ENCODE results near the gene SAT2. TPM values are rescaled to one million over a fixed set of nuclear protein-coding genes. Genes with fewer than 3 reads are reported as not detected.

SAT2 gene
- total RNA-seq, 4 donors from 2014 or later, result 38.4 to 79.4 (median 60.4) TPM

GRCh38 chr17:7623661-7624060, 4.0 kb downstream of the SAT2 start:
- Histone ChIP-seq H3K27me3 (no peaks in the 10 kb centered on the region), H3K36me3 (peaks cover 0 to 9% of the 10 kb centered on the region in 2 donors), H3K4me3 (no peak overlapping the region), H3K4me1 (peaks cover 8% of the 10 kb centered on the region in 2 donors), H3K27ac (no peak overlapping the region), H3K9me3 (no peaks in the 10 kb centered on the region)
- intact Hi-C loops (cut with DNase I; ENCODE audit: low total_unique reads), result no loop called here
- TF ChIP-seq, protein P1, sequence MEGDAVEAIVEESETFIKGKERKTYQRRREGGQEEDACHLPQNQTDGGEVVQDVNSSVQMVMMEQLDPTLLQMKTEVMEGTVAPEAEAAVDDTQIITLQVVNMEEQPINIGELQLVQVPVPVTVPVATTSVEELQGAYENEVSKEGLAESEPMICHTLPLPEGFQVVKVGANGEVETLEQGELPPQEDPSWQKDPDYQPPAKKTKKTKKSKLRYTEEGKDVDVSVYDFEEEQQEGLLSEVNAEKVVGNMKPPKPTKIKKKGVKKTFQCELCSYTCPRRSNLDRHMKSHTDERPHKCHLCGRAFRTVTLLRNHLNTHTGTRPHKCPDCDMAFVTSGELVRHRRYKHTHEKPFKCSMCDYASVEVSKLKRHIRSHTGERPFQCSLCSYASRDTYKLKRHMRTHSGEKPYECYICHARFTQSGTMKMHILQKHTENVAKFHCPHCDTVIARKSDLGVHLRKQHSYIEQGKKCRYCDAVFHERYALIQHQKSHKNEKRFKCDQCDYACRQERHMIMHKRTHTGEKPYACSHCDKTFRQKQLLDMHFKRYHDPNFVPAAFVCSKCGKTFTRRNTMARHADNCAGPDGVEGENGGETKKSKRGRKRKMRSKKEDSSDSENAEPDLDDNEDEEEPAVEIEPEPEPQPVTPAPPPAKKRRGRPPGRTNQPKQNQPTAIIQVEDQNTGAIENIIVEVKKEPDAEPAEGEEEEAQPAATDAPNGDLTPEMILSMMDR (IDR thresholded peaks at IDR 0.05 in 4 of 5, conservative IDR thresholded peaks at IDR 0.05 in 1 of 5), result no peak
- no peak for TF ChIP-seq POLR2A (IDR thresholded peaks at IDR 0.05)
- ATAC-seq, result no peak
- in situ Hi-C loops (cut with MboI; ENCODE audit: low sequenced_read_pairs in 4 of 4), result no loop called here
- no peak for DNase-seq

DNA sequence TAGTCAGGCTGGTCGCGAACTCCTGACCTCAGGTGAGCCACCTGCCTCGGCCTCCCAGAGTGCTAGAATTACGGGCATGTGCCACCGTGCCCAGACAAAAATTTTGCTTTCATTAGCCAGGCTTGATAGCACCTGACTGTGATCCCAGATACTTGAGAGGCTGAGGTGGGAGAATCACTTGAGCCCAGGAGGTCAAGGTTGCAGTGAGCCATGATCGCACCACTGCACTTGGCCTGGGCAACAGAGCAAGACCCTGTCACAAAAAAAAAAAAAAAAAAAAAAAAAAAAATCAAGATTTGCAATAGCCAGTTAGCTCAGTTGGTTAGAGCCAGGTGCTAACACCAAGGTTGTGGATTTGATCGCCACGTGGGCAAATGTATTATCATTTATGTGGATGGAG, 6.8 kb downstream of the SAT2 start:
- no peak for ATAC-seq
- intact Hi-C loops (cut with DNase I; ENCODE audit: low total_unique reads), result no loop called here
- in situ Hi-C loops (cut with MboI; ENCODE audit: low sequenced_read_pairs in 4 of 4), result no loop called here
- no peak overlapping the region for H3K4me3 ChIP-seq
- H3K4me1 ChIP-seq, result no peaks in the 10 kb centered on the region
- H3K27ac ChIP-seq, result no peak overlapping the region
- no peaks in the 10 kb centered on the region for H3K9me3 ChIP-seq
- TF ChIP-seq, protein P1 (IDR thresholded peaks at IDR 0.05 in 4 of 5, conservative IDR thresholded peaks at IDR 0.05 in 1 of 5), result no peak
- TF ChIP-seq POLR2A (IDR thresholded peaks at IDR 0.05), result no peak
- H3K27me3 ChIP-seq, result no peaks in the 10 kb centered on the region
- no peak for DNase-seq
- H3K36me3 ChIP-seq, result peaks cover 0 to 3% of the 10 kb centered on the region in 2 donors

GRCh38 chr17:7618608-7619007, 9.0 kb downstream of the SAT2 start:
- in situ Hi-C loops (cut with MboI; ENCODE audit: low sequenced_read_pairs in 4 of 4) (no loop called here), intact Hi-C loops (cut with DNase I; ENCODE audit: low total_unique reads) (no loop called here)
- H3K9me3 ChIP-seq, result no peaks in the 10 kb centered on the region
- no peak overlapping the region for H3K27ac ChIP-seq
- H3K36me3 ChIP-seq, result no peaks in the 10 kb centered on the region
- no peak for ATAC-seq
- TF ChIP-seq, protein P1 (IDR thresholded peaks at IDR 0.05 in 4 of 5, conservative IDR thresholded peaks at IDR 0.05 in 1 of 5), result no peak
- TF ChIP-seq POLR2A (IDR thresholded peaks at IDR 0.05), result no peak
- no peaks in the 10 kb centered on the region for H3K27me3 ChIP-seq
- peaks cover 4% of the 10 kb centered on the region in 2 donors for H3K4me1 ChIP-seq
- DNase-seq, result no peak
- H3K4me3 ChIP-seq, result no peak overlapping the region

- intact Hi-C loops (cut with DNase I; ENCODE audit: low total_unique reads) (loop anchor here (1.0 to 2.0 kb wide), 5 partner anchors 12 to 131 kb away; partner anchors contain the start of genes POLR2A, SAT2, SENP3 and WRAP53), in situ Hi-C loops (cut with MboI; ENCODE audit: low sequenced_read_pairs in 4 of 4) (no loop called here)
- no peak for DNase-seq
- H3K4me1 ChIP-seq, result peaks cover 33 to 36% of the 10 kb centered on the region in 2 donors
- peak overlapping the region; percentile 52 to 71 (median 58) for H3K4me3 ChIP-seq
- TF ChIP-seq, protein P1 (IDR thresholded peaks at IDR 0.05 in 4 of 5, conservative IDR thresholded peaks at IDR 0.05 in 1 of 5), result no peak
- no peak for TF ChIP-seq POLR2A (IDR thresholded peaks at IDR 0.05)
- ATAC-seq, result peak in 1 of 2 donors; percentile 86
- peak overlapping the region; percentile 88 to 98 (median 91) for H3K27ac ChIP-seq
- H3K9me3 ChIP-seq, result no peaks in the 10 kb centered on the region
- no peaks in the 10 kb centered on the region for H3K27me3 ChIP-seq
- peaks cover 0 to 7% of the 10 kb centered on the region in 2 donors for H3K36me3 ChIP-seq
These were observed 12.3 kb downstream of the SAT2 start for GRCh38 chr17:7615265-7615747.

All from gastrocnemius medialis (tissue), 4 donors.